K562 (cell line): ENCODE data around the gene SCAMP3. TPM values are rescaled to one million over a fixed set of nuclear protein-coding genes. Genes with fewer than 3 reads are reported as not detected.

ENCODE experiments used
- ATF3 ChIP-seq, 2 experiments: fragments of 450-650 bp in 1 of 2; sonication (generic) in 1 of 2; formaldehyde crosslinking in 1 of 2; IDR thresholded peaks in 1 of 2; conservative IDR thresholded peaks in 1 of 2; 2 replicates each; pipeline versions ENCODE4 v1.6.1 to v1.8.1; 2016 to 2023; ENCODE audit warnings: mild to moderate bottlenecking in 2 of 2, moderate library complexity in 2 of 2, inconsistent platforms in 1 of 2, missing genetic modification reagents in 1 of 2
- CBFA2T2 ChIP-seq: fragments of 450-650 bp; conservative IDR thresholded peaks from 2 replicates; pipeline ENCODE4 v1.6.1; 2017; ENCODE audit warnings: mild to moderate bottlenecking
- CBFB ChIP-seq: sonication (generic); formaldehyde crosslinking; IDR thresholded peaks from 2 replicates; pipeline ENCODE4 v1.4.0; 2020; ENCODE audit warnings: mild to moderate bottlenecking, missing genetic modification reagents
- CHD4 ChIP-seq: fragments of 200-600 bp; sonication (generic); IDR thresholded peaks from 3 replicates; pipeline ENCODE4 v1.6.1; 2012; ENCODE audit warnings: low read depth, mild to moderate bottlenecking, mixed read lengths, low read length, inconsistent platforms; ENCODE audit not compliant: insufficient read depth, insufficient replicate concordance, poor library complexity, severe bottlenecking
- ELK1 ChIP-seq: sonication (generic); formaldehyde crosslinking; IDR thresholded peaks from 2 replicates; pipeline ENCODE4 v1.8.1; 2022; ENCODE audit warnings: missing genetic modification reagents
- ELK3 ChIP-seq: fragments of 450-650 bp; formaldehyde crosslinking; IDR thresholded peaks from 2 replicates; pipeline ENCODE4 v1.4.0; 2020; ENCODE audit warnings: mild to moderate bottlenecking
- ETV5 ChIP-seq: sonication (generic); formaldehyde crosslinking; IDR thresholded peaks from 2 replicates; pipeline ENCODE4 v1.4.0; 2020; ENCODE audit warnings: low read depth, mild to moderate bottlenecking, missing genetic modification reagents
- FOS ChIP-seq: IDR thresholded peaks from 3 replicates; pipeline ENCODE4 v1.6.1; 2011; ENCODE audit not compliant: insufficient read length; ENCODE audit errors: extremely low read depth
- HSF4 ChIP-seq: fragments of 250-450 bp; sonication (Bioruptor Pico); IDR thresholded peaks from 2 replicates; pipeline ENCODE4 v2.1.2; 2022; ENCODE audit warnings: mild to moderate bottlenecking, moderate library complexity, borderline replicate concordance
- KAT8 ChIP-seq: fragments of 450-650 bp; IDR thresholded peaks from 2 replicates; pipeline ENCODE4 v1.6.1; 2016; ENCODE audit warnings: low read depth, mild to moderate bottlenecking
- KLF10 ChIP-seq: fragments of 250-450 bp; sonication (Bioruptor Pico); IDR thresholded peaks from 2 replicates; pipeline ENCODE4 v1.6.1; 2021; ENCODE audit warnings: matching md5 sums
- MAFK ChIP-seq: IDR thresholded peaks from 2 replicates; pipeline ENCODE4 v1.6.1; 2011; ENCODE audit warnings: low read length, improper control_type of control experiment
- POLR2AphosphoS5 ChIP-seq: IDR thresholded peaks from 2 replicates; pipeline ENCODE4 v1.6.1; 2011; ENCODE audit warnings: mild to moderate bottlenecking, low read depth, low read length, moderate library complexity; ENCODE audit not compliant: control insufficient read depth, insufficient read depth
- XRCC5 ChIP-seq: fragments of 200-400 bp; formaldehyde crosslinking; IDR thresholded peaks from 2 replicates; pipeline ENCODE4 v1.6.1; 2017; ENCODE audit warnings: low read depth, mild to moderate bottlenecking, low read length
- ZKSCAN1 ChIP-seq: fragments of 150-350 bp; IDR thresholded peaks from 2 replicates; pipeline ENCODE4 v1.6.1; 2016; ENCODE audit warnings: low read depth, low read length
- ZNF239 ChIP-seq: fragments of 250-450 bp; sonication (Bioruptor Pico); IDR thresholded peaks from 2 replicates; pipeline ENCODE4 v1.4.0; 2020; ENCODE audit warnings: mild to moderate bottlenecking
- ZNF280A ChIP-seq: fragments of 450-650 bp; IDR thresholded peaks from 2 replicates; pipeline ENCODE4 v1.6.1; 2018; ENCODE audit warnings: mild to moderate bottlenecking, low read depth; ENCODE audit not compliant: partially characterized antibody
- ZNF717 ChIP-seq: fragments of 250-450 bp; sonication (Bioruptor Pico); IDR thresholded peaks from 2 replicates; pipeline ENCODE4 v1.5.0; 2021
- ZNF778 ChIP-seq: fragments of 450-650 bp; formaldehyde crosslinking; IDR thresholded peaks from 2 replicates; pipeline ENCODE4 v1.4.0; 2020; ENCODE audit warnings: mild to moderate bottlenecking, moderate library complexity
- polyA plus RNA-seq, 8 experiments: library from polyadenylated mRNA; depleted of rRNA in 4 of 8; stranded (reverse) in 5 of 8; unstranded in 3 of 8; fragments of >200 nt; fragmentation: Nextera tagmentation in 2 of 8; fragmentation: Illumina TruSeq in 1 of 8; extraction: Ambion mirVana in 2 of 8; extraction: Trizol in 1 of 8; gene quantifications; 2 replicates each; pipeline versions ENCODE4 v1.2.1 to v1.2.3, GENCODE V29; 2011 to 2014; ENCODE audit warnings: inconsistent platforms in 1 of 8, missing spikeins in 1 of 8
- total RNA-seq, 7 experiments: library from RNA; depleted of rRNA in 6 of 7; stranded (reverse); fragments of >200 nt in 6 of 7; fragmentation: Illumina TruSeq in 2 of 7; extraction: Trizol in 2 of 7; gene quantifications; 2 replicates each; pipeline versions ENCODE4 v1.2.1 to v1.2.3, GENCODE V29; 2011 to 2021; ENCODE audit warnings: low replicate concordance in 1 of 7

The SCAMP3 gene
- total and polyA plus RNA-seq, 9 of the 15 experiments (the other 6 are each of a cell fraction or from before 2014, with no cell fraction given), result 14.2 to 131 (median 86.1) TPM

- no peak for TF ChIP-seq ATF3 (IDR thresholded peaks at IDR 0.05)
- 0 out of 2 replicates have a peak, but pooled peaks have one; percentile 24 for TF ChIP-seq ATF3 (CRISPR knock-in tag; conservative IDR thresholded peaks at IDR 0.05)
- no peak; the same call in 1 of the 2 replicates for TF ChIP-seq CBFB (CRISPR knock-in tag)
- no peak for TF ChIP-seq XRCC5
- no peak for TF ChIP-seq ZNF239 (CRISPR knock-in tag)
- peak; percentile 86 for TF ChIP-seq CBFA2T2
- 0 out of 2 replicates have a peak, but pooled peaks have one; percentile 51 for TF ChIP-seq POLR2AphosphoS5
- no peak for TF ChIP-seq ELK1 (CRISPR knock-in tag)
- no peak for TF ChIP-seq KAT8
- TF ChIP-seq ZKSCAN1, result no peak
- TF ChIP-seq ETV5 (CRISPR knock-in tag), result peak; percentile 81
- no peak for TF ChIP-seq MAFK
- no peak for TF ChIP-seq ZNF778 (CRISPR knock-in tag)
- no peak for TF ChIP-seq CHD4
- no peak for TF ChIP-seq FOS
- TF ChIP-seq ELK3 (CRISPR knock-in tag), result peak; percentile 84; the same call in 1 of the 2 replicates
- peak; percentile 69; the same call in 1 of the 2 replicates for TF ChIP-seq ZNF717 (CRISPR knock-in tag)
- TF ChIP-seq ZNF280A, result no peak
- TF ChIP-seq KLF10 (CRISPR knock-in tag), result no peak; the same call in 1 of the 2 replicates
- TF ChIP-seq HSF4, result no peak
Measured at GRCh38 chr1:155261852-155262673, at the start of gene SCAMP3 (continued).
